HFFc6 (cell line): Measurements from ENCODE around the gene COL19A1. TPM values are rescaled to one million over a fixed set of nuclear protein-coding genes. Genes with fewer than 3 reads are reported as not detected.

ENCODE experiments used
- DNase-seq: peaks from one replicate; pipeline ENCODE4 v3.0.0-alpha.2; 2018
- H3K27ac Mint-ChIP-seq: 2 replicates; pipeline ENCODE4 v1.8.0; 2020; ENCODE audit warnings: mild to moderate bottlenecking, mixed read lengths
- H3K27me3 Mint-ChIP-seq: 2 replicates; pipeline ENCODE4 v1.8.0; 2021; ENCODE audit warnings: mild to moderate bottlenecking, moderate library complexity, mixed read lengths; ENCODE audit not compliant: insufficient read depth
- H3K36me3 Mint-ChIP-seq: 2 replicates; pipeline ENCODE4 v1.8.0; 2021; ENCODE audit warnings: low read depth, mixed read lengths
- H3K4me1 Mint-ChIP-seq: 2 replicates; pipeline ENCODE4 v1.8.0; 2020; ENCODE audit warnings: low read depth, mixed read lengths
- H3K4me3 Mint-ChIP-seq: 2 replicates; pipeline ENCODE4 v1.8.0; 2020; ENCODE audit warnings: mild to moderate bottlenecking, moderate library complexity, mixed read lengths
- H3K9me3 Mint-ChIP-seq: 2 replicates; pipeline ENCODE4 v1.8.0; 2020; ENCODE audit warnings: mild to moderate bottlenecking, mixed read lengths
- total RNA-seq, 6 experiments: library from RNA; stranded (reverse); fragmentation: NEBNext Ultra II Directional; extraction: Animal tissue kit (Norgen Biotek cat#: 25700); gene quantifications; 2 replicates in 1 of 6; 3 replicates in 5 of 6; pipeline ENCODE4 v1.2.3, GENCODE V29; 2021
- TF ChIP-seq, protein P1 (sequence below): fragments of 200-600 bp; sonication (generic); IDR thresholded peaks from 2 replicates; pipeline ENCODE4 v1.5.0; 2021; ENCODE audit warnings: antibody characterized with exemption, mild to moderate bottlenecking

COL19A1 gene
- total RNA-seq, 6 experiments from 2014 or later: not detected

- Mint-ChIP-seq H3K27ac (no peak overlapping the region), H3K4me3 (no peak overlapping the region), H3K4me1 (no peaks in the 10 kb centered on the region), H3K36me3 (peaks cover 7% of the 10 kb centered on the region; the same call in 1 of the 2 replicates), H3K9me3 (peaks cover 10% of the 10 kb centered on the region; the same call in 1 of the 2 replicates), H3K27me3 (peaks cover 2% of the 10 kb centered on the region; the same call in 1 of the 2 replicates)
- TF ChIP-seq, protein P1, sequence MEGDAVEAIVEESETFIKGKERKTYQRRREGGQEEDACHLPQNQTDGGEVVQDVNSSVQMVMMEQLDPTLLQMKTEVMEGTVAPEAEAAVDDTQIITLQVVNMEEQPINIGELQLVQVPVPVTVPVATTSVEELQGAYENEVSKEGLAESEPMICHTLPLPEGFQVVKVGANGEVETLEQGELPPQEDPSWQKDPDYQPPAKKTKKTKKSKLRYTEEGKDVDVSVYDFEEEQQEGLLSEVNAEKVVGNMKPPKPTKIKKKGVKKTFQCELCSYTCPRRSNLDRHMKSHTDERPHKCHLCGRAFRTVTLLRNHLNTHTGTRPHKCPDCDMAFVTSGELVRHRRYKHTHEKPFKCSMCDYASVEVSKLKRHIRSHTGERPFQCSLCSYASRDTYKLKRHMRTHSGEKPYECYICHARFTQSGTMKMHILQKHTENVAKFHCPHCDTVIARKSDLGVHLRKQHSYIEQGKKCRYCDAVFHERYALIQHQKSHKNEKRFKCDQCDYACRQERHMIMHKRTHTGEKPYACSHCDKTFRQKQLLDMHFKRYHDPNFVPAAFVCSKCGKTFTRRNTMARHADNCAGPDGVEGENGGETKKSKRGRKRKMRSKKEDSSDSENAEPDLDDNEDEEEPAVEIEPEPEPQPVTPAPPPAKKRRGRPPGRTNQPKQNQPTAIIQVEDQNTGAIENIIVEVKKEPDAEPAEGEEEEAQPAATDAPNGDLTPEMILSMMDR: no peak
- no peak for DNase-seq
These were observed 206.3 kb downstream of the COL19A1 start for GRCh38 chr6:70072540-70073179.

DNA sequence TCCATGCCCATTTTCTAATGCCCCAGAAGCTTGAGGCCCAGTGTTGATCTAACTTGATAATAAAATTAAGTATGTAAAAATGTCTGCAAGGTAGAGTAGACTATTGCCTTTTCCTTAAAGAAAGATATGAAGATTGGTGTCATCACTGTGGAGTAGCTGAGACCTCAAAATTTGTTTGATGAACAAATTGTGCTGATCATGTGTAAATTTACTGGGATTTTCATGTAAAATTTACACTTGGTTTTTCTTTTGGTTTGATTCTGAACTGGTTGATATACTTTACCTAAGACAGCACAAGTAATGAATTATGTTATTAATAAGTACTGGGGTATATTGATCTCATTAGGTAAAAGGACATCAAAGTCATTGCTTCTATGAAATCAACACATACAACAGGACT, 207.3 kb downstream of the COL19A1 start:
- Mint-ChIP-seq H3K4me1 (no peaks in the 10 kb centered on the region), H3K36me3 (peaks cover 7% of the 10 kb centered on the region; the same call in 1 of the 2 replicates), H3K4me3 (no peak overlapping the region), H3K27ac (no peak overlapping the region), H3K9me3 (peaks cover 16% of the 10 kb centered on the region), H3K27me3 (peaks cover 2% of the 10 kb centered on the region; the same call in 1 of the 2 replicates)
- no peak for DNase-seq
- TF ChIP-seq, protein P1: no peak

GRCh38 chr6:70079241-70079640, 212.9 kb downstream of the COL19A1 start:
- TF ChIP-seq, protein P1: no peak
- H3K4me3 Mint-ChIP-seq: no peak overlapping the region
- H3K9me3 Mint-ChIP-seq: peaks cover 15% of the 10 kb centered on the region
- H3K27me3 Mint-ChIP-seq: no peaks in the 10 kb centered on the region
- H3K4me1 Mint-ChIP-seq: no peaks in the 10 kb centered on the region
- no peak for DNase-seq
- no peaks in the 10 kb centered on the region for H3K36me3 Mint-ChIP-seq
- no peak overlapping the region for H3K27ac Mint-ChIP-seq

DNA sequence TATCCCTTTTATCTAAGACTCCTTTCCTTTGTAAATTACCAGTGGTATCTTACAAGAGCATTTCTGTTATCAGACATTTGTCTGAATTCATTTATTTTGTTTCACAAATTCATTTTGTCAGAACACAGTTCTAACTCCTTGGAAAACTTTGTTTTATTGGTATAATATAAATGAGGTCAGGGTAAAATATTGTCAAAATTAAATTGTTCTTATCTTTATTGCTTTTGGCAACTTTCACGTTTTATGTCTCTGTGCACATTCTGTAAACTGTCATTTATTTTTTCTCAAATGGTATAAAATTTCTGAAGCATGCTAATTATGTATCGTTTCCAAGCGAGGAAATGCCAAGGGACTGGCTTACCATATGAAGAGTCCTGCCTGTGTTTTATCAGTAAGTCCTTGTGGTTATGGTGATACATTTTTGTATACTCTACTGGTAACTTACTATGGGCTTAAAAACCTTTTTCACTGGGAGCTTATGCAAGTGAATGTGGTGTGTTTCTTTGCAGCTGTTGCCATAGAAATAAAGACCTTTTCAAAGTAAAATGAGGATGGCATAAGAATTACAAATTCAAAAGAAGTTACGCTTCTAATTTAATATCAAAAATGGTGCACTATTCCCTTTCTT, 214.2 kb downstream of the COL19A1 start:
- no peaks in the 10 kb centered on the region for H3K4me1 Mint-ChIP-seq
- H3K9me3 Mint-ChIP-seq: peaks cover 20% of the 10 kb centered on the region
- TF ChIP-seq, protein P1: no peak
- no peaks in the 10 kb centered on the region for H3K27me3 Mint-ChIP-seq
- H3K4me3 Mint-ChIP-seq: no peak overlapping the region
- H3K27ac Mint-ChIP-seq: no peak overlapping the region
- no peak for DNase-seq
- H3K36me3 Mint-ChIP-seq: no peaks in the 10 kb centered on the region

GRCh38 chr6:70082830-70083229, 216.5 kb downstream of the COL19A1 start:
- TF ChIP-seq, protein P1: no peak
- H3K9me3 Mint-ChIP-seq: peaks cover 18% of the 10 kb centered on the region
- no peak for DNase-seq
- H3K36me3 Mint-ChIP-seq: no peaks in the 10 kb centered on the region
- H3K27me3 Mint-ChIP-seq: no peaks in the 10 kb centered on the region
- H3K4me3 Mint-ChIP-seq: no peak overlapping the region
- H3K4me1 Mint-ChIP-seq: no peaks in the 10 kb centered on the region
- H3K27ac Mint-ChIP-seq: no peak overlapping the region
